ENCODE results near the gene NDUFA12.

Gene NDUFA12

GRCh38 chr12:94980577-94980976 is 22.9 kb downstream of the NDUFA12 start:
- no peak for DNase-seq (ENCODE audit: low read depth in 2 of 2)

GRCh38 chr12:94979941-94980340 is 23.6 kb downstream of the NDUFA12 start:
- DNase-seq (ENCODE audit: low read depth in 2 of 2), result no peak

- DNase-seq (ENCODE audit: low read depth in 2 of 2), result no peak
These were observed 25.6 kb downstream of the NDUFA12 start for GRCh38 chr12:94977766-94978468.

- no peak for DNase-seq (ENCODE audit: low read depth in 2 of 2)
These were observed 30.3 kb downstream of the NDUFA12 start for GRCh38 chr12:94973221-94973620.

GRCh38 chr12:94972795-94973194 is 30.7 kb downstream of the NDUFA12 start:
- no peak for DNase-seq (ENCODE audit: low read depth in 2 of 2)

GRCh38 chr12:94971923-94972322 is 31.6 kb downstream of the NDUFA12 start:
- DNase-seq (ENCODE audit: low read depth in 2 of 2), result no peak

GRCh38 chr12:94970560-94970959 is 32.9 kb downstream of the NDUFA12 start:
- DNase-seq (ENCODE audit: low read depth in 2 of 2), result no peak

GRCh38 chr12:94969424-94969823 is 34.1 kb downstream of the NDUFA12 start:
- no peak for DNase-seq (ENCODE audit: low read depth in 2 of 2)

- no peak for DNase-seq (ENCODE audit: low read depth in 2 of 2)
These were observed 37.4 kb downstream of the NDUFA12 start for GRCh38 chr12:94965982-94966630.

GRCh38 chr12:94963649-94964048 is 39.8 kb downstream of the NDUFA12 start:
- no peak for DNase-seq (ENCODE audit: low read depth in 2 of 2)

GRCh38 chr12:94962670-94963069 is 40.8 kb downstream of the NDUFA12 start:
- DNase-seq (ENCODE audit: low read depth in 2 of 2), result no peak

- DNase-seq (ENCODE audit: low read depth in 2 of 2), result no peak
These were observed 41.6 kb downstream of the NDUFA12 start for GRCh38 chr12:94961911-94962310.

GRCh38 chr12:94961256-94961824 is 42.2 kb downstream of the NDUFA12 start:
- DNase-seq (ENCODE audit: low read depth in 2 of 2), result no peak

- no peak for DNase-seq (ENCODE audit: low read depth in 2 of 2)
These were observed 46.5 kb downstream of the NDUFA12 start for GRCh38 chr12:94957006-94957405.

GRCh38 chr12:94954948-94955592 is 48.4 kb downstream of the NDUFA12 start:
- DNase-seq (ENCODE audit: low read depth in 2 of 2), result no peak

GRCh38 chr12:94954029-94954685 is 49.3 kb downstream of the NDUFA12 start:
- DNase-seq (ENCODE audit: low read depth in 2 of 2), result no peak

GRCh38 chr12:94952325-94952724 is 51.2 kb downstream of the NDUFA12 start:
- DNase-seq (ENCODE audit: low read depth in 2 of 2), result no peak

GRCh38 chr12:94951071-94951934 is 52.2 kb downstream of the NDUFA12 start:
- no peak for DNase-seq (ENCODE audit: low read depth in 2 of 2)

- DNase-seq (ENCODE audit: low read depth in 2 of 2), result no peak
These were observed 55.2 kb downstream of the NDUFA12 start for GRCh38 chr12:94948232-94948810.

- DNase-seq (ENCODE audit: low read depth in 2 of 2), result no peak
These were observed 60.8 kb downstream of the NDUFA12 start for GRCh38 chr12:94942663-94943062.

- peak; percentile 14 to 43 for DNase-seq (ENCODE audit: low read depth in 2 of 2)
These were observed 62.0 kb downstream of the NDUFA12 start for GRCh38 chr12:94941440-94941862.
